ENCODE measurements around the gene DUSP16.

DNA sequence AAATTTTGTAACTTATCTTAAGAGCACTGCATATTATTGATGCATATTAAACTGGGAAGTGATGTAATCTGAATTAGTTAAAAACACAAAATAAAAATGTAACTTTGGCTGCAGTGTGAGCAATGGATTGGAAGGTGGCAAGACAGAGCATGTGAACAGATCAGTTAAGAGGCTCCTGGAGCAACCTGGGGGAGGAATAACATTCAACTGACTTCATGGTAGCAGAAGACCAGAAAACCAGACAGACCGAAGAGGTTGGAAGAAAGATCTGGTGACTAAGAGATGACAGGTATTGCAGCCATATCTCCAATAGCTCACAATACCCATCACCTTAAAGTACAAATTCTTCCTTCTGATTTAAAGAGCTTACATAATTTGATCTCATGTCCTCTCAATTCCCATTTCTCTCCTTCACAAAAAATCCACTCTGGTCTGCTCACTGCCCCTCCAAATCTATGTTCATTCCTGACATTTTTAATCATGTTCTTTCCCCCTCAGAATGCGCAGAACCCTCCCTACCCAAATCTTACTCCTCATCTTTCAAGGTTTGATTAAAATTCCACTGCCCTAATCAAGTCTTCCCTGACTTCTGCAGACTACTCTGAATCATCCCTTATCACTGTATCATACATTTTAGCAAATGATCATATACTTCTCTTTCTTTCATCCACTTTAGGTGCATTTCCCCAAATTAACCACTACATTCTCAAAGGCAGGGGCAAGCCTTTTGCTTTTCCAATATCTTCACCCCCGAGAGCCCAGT, 51.5 kb downstream of the DUSP16 start:
- TF ChIP-seq, protein P1, sequence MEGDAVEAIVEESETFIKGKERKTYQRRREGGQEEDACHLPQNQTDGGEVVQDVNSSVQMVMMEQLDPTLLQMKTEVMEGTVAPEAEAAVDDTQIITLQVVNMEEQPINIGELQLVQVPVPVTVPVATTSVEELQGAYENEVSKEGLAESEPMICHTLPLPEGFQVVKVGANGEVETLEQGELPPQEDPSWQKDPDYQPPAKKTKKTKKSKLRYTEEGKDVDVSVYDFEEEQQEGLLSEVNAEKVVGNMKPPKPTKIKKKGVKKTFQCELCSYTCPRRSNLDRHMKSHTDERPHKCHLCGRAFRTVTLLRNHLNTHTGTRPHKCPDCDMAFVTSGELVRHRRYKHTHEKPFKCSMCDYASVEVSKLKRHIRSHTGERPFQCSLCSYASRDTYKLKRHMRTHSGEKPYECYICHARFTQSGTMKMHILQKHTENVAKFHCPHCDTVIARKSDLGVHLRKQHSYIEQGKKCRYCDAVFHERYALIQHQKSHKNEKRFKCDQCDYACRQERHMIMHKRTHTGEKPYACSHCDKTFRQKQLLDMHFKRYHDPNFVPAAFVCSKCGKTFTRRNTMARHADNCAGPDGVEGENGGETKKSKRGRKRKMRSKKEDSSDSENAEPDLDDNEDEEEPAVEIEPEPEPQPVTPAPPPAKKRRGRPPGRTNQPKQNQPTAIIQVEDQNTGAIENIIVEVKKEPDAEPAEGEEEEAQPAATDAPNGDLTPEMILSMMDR (IDR thresholded peaks at IDR 0.05; ENCODE audit: insufficient read depth, low read length) = no peak
- TF ChIP-seq POLR2AphosphoS5 (IDR thresholded peaks at IDR 0.05; ENCODE audit: low read depth) (no peak), SPI1 (IDR thresholded peaks at IDR 0.05; ENCODE audit: borderline replicate concordance, low read depth) (no peak)
- TF ChIP-seq, protein P2, sequence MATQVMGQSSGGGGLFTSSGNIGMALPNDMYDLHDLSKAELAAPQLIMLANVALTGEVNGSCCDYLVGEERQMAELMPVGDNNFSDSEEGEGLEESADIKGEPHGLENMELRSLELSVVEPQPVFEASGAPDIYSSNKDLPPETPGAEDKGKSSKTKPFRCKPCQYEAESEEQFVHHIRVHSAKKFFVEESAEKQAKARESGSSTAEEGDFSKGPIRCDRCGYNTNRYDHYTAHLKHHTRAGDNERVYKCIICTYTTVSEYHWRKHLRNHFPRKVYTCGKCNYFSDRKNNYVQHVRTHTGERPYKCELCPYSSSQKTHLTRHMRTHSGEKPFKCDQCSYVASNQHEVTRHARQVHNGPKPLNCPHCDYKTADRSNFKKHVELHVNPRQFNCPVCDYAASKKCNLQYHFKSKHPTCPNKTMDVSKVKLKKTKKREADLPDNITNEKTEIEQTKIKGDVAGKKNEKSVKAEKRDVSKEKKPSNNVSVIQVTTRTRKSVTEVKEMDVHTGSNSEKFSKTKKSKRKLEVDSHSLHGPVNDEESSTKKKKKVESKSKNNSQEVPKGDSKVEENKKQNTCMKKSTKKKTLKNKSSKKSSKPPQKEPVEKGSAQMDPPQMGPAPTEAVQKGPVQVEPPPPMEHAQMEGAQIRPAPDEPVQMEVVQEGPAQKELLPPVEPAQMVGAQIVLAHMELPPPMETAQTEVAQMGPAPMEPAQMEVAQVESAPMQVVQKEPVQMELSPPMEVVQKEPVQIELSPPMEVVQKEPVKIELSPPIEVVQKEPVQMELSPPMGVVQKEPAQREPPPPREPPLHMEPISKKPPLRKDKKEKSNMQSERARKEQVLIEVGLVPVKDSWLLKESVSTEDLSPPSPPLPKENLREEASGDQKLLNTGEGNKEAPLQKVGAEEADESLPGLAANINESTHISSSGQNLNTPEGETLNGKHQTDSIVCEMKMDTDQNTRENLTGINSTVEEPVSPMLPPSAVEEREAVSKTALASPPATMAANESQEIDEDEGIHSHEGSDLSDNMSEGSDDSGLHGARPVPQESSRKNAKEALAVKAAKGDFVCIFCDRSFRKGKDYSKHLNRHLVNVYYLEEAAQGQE (IDR thresholded peaks at IDR 0.05; ENCODE audit: insufficient replicate concordance, low read depth) = no peak
